Prostate gland (tissue), 2 donors: ENCODE measurements around the gene WWP2. TPM values are rescaled to one million over a fixed set of nuclear protein-coding genes. Genes with fewer than 3 reads are reported as not detected.
"Not testable (repeated sequence)": the region's sequence is repeated elsewhere in the genome, so short reads cannot be mapped to it uniquely, and the experiment has no call there.

Experiments used
- DNase-seq: peaks from one replicate; pipeline ENCODE4 v3.0.0-alpha.2; 2019; ENCODE audit warnings: low spot score
- H3K27ac ChIP-seq, 2 donors: fragments of 200-600 bp; sonication (generic); 2 replicates each; pipeline ENCODE4 v1.5.1; 2017 to 2019
- H3K27me3 ChIP-seq: fragments of 200-600 bp; sonication (generic); replicated peaks from 2 replicates; pipeline ENCODE4 v1.5.1; 2019; ENCODE audit not compliant: insufficient read depth
- H3K36me3 ChIP-seq, 2 donors: fragments of 200-600 bp; sonication (generic); 1 replicate in 1 of 2; 2 replicates in 1 of 2; pipeline versions ENCODE4 v1.5.1 to v1.8.1; 2017 to 2019
- H3K4me1 ChIP-seq: fragments of 200-600 bp; sonication (generic); replicated peaks from 2 replicates; pipeline ENCODE4 v1.5.1; 2019
- H3K4me3 ChIP-seq, 2 donors: fragments of 200-600 bp; sonication (generic); 2 replicates each; pipeline ENCODE4 v1.5.1; 2017 to 2019
- H3K9me3 ChIP-seq: fragments of 200-600 bp; sonication (generic); 2 replicates; pipeline ENCODE4 v1.5.1; 2017
- CTCF ChIP-seq, 4 experiments: fragments of 200-600 bp in 2 of 4; fragments of 450-650 bp in 2 of 4; sonication (generic) in 2 of 4; IDR thresholded peaks; 1 replicate in 3 of 4; 2 replicates in 1 of 4; pipeline ENCODE4 v1.5.1; 2016 to 2019; ENCODE audit warnings: antibody characterized with exemption in 4 of 4, mild to moderate bottlenecking in 2 of 4, moderate library complexity in 2 of 4
- POLR2A ChIP-seq: fragments of 450-650 bp; IDR thresholded peaks from one replicate; pipeline ENCODE4 v1.6.1; 2016; ENCODE audit warnings: antibody characterized with exemption, mild to moderate bottlenecking
- POLR2AphosphoS5 ChIP-seq: sonication (generic); formaldehyde crosslinking; IDR thresholded peaks from one replicate; pipeline ENCODE4 v1.6.1; 2017; ENCODE audit warnings: antibody characterized with exemption
- WGBS: methylation state at CpG from one replicate; pipeline ENCODE4 v1.1.5; 2018; 5-methylcytosine and 5-hydroxymethylcytosine counted together
- intact Hi-C: fragments of 100-400 bp; cut with DNase I; formaldehyde crosslinking; loops from one replicate; pipeline ENCODE4 v1.14.2; 2022
- total RNA-seq, 2 donors: library from RNA; depleted of rRNA; stranded (reverse); fragments of >200 nt; gene quantifications; one replicate each; pipeline ENCODE4 v1.1.0, GENCODE V29; 2016

WWP2 gene
- total RNA-seq, 2 donors from 2014 or later: 30.9 to 66.3 TPM

- H3K27me3 ChIP-seq: no peaks in the 10 kb centered on the region
- no peak overlapping the region for H3K4me3 ChIP-seq
- intact Hi-C loops: no loop called here
- no peaks in the 10 kb centered on the region for H3K9me3 ChIP-seq
- no peak for DNase-seq
- no peaks in the 10 kb centered on the region for H3K36me3 ChIP-seq
- TF ChIP-seq POLR2AphosphoS5 (no peak), CTCF (IDR thresholded peaks at IDR 0.05) (no peak), POLR2A (no peak)
- peaks cover 4% of the 10 kb centered on the region for H3K4me1 ChIP-seq
- H3K27ac ChIP-seq: no peak overlapping the region
These were observed 13.4 kb downstream of the WWP2 start for GRCh38 chr16:69775563-69775962.

- TF ChIP-seq CTCF (IDR thresholded peaks at IDR 0.05): no peak
- no peak for TF ChIP-seq POLR2AphosphoS5
- no peak for TF ChIP-seq POLR2A
- no peak for DNase-seq
- no peak overlapping the region for H3K27ac ChIP-seq
- intact Hi-C loops: no loop called here
- H3K4me1 ChIP-seq: peaks cover 4% of the 10 kb centered on the region
- no peaks in the 10 kb centered on the region for H3K27me3 ChIP-seq
- WGBS: 20% methylated on average over 2 of the region's 2 CpGs
- no peak overlapping the region for H3K4me3 ChIP-seq
- no peaks in the 10 kb centered on the region for H3K36me3 ChIP-seq
- H3K9me3 ChIP-seq: no peaks in the 10 kb centered on the region
These were observed 17.6 kb downstream of the WWP2 start for GRCh38 chr16:69779724-69780123.

GRCh38 chr16:69781118-69781517 lies 19.0 kb downstream of the WWP2 start:
- H3K27ac ChIP-seq: no peak overlapping the region
- no peak overlapping the region for H3K4me3 ChIP-seq
- H3K36me3 ChIP-seq: no peaks in the 10 kb centered on the region
- WGBS: 84% methylated on average over 3 of the region's 3 CpGs
- intact Hi-C loops: no loop called here
- TF ChIP-seq CTCF (IDR thresholded peaks at IDR 0.05) (no peak), POLR2A (no peak), POLR2AphosphoS5 (no peak)
- H3K27me3 ChIP-seq: no peaks in the 10 kb centered on the region
- no peaks in the 10 kb centered on the region for H3K9me3 ChIP-seq
- peaks cover 4% of the 10 kb centered on the region for H3K4me1 ChIP-seq
- no peak for DNase-seq

GRCh38 chr16:69784586-69784985 lies 22.5 kb downstream of the WWP2 start:
- no peak overlapping the region for H3K27ac ChIP-seq
- H3K4me3 ChIP-seq: no peak overlapping the region
- no peaks in the 10 kb centered on the region for H3K36me3 ChIP-seq
- no peak for DNase-seq
- H3K27me3 ChIP-seq: no peaks in the 10 kb centered on the region
- intact Hi-C loops: no loop called here
- peaks cover 3% of the 10 kb centered on the region for H3K4me1 ChIP-seq
- no peaks in the 10 kb centered on the region for H3K9me3 ChIP-seq
- no peak for TF ChIP-seq POLR2AphosphoS5
- no peak for TF ChIP-seq POLR2A
- TF ChIP-seq CTCF (IDR thresholded peaks at IDR 0.05): no peak
- 84% methylated on average over 6 of the region's 6 CpGs for WGBS

GRCh38 chr16:69787883-69788282 lies 25.8 kb downstream of the WWP2 start:
- TF ChIP-seq POLR2A: no peak
- no peak for TF ChIP-seq CTCF (IDR thresholded peaks at IDR 0.05)
- TF ChIP-seq POLR2AphosphoS5: no peak
- Histone ChIP-seq H3K9me3 (no peaks in the 10 kb centered on the region), H3K27me3 (no peaks in the 10 kb centered on the region), H3K36me3 (no peaks in the 10 kb centered on the region), H3K4me3 (no peak overlapping the region), H3K27ac (no peak overlapping the region), H3K4me1 (no peaks in the 10 kb centered on the region)
- 100% methylated on average over 4 of the region's 4 CpGs for WGBS
- intact Hi-C loops: no loop called here
- no peak for DNase-seq

GRCh38 chr16:69791391-69791847 lies 29.3 kb downstream of the WWP2 start:
- DNase-seq, H3K27ac ChIP-seq, H3K4me3 ChIP-seq, H3K9me3 ChIP-seq, H3K27me3 ChIP-seq, H3K4me1 ChIP-seq, H3K36me3 ChIP-seq, intact Hi-C loops: not testable (repeated sequence)
- 90% methylated on average over 6 of the region's 6 CpGs for WGBS
